ENCODE results near the gene PLCH1.

DNA sequence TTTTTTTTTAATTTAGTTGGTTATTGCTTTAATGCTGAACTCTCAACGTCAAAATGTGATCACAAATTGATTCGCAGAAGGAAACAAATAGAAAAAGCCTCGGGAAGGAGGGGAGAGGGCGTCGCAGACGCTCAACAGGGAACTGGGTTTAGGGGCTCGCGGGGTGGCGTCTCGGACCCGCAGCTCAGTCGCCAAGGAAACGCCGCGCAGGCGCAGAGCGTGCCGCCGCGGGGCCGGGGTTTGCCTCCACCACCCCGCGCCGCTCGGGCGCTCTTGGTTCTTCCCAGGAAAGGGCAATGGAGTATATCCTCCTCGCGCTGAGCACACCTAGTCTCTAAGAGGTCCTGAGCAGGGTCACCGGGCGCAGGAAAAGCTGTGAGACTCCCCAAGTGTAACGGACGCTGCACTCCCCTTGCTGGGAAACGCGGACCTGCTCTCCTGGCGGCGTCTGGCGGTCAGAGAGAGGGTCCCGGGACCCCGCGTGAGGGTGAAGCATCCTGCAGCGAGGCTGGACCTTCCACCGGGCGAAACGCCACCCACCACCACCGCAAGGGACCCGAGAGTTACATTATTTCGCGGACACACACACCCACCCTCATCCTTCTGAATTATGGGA lies 753 bp downstream of the PLCH1 start:
- TF ChIP-seq, protein P1, sequence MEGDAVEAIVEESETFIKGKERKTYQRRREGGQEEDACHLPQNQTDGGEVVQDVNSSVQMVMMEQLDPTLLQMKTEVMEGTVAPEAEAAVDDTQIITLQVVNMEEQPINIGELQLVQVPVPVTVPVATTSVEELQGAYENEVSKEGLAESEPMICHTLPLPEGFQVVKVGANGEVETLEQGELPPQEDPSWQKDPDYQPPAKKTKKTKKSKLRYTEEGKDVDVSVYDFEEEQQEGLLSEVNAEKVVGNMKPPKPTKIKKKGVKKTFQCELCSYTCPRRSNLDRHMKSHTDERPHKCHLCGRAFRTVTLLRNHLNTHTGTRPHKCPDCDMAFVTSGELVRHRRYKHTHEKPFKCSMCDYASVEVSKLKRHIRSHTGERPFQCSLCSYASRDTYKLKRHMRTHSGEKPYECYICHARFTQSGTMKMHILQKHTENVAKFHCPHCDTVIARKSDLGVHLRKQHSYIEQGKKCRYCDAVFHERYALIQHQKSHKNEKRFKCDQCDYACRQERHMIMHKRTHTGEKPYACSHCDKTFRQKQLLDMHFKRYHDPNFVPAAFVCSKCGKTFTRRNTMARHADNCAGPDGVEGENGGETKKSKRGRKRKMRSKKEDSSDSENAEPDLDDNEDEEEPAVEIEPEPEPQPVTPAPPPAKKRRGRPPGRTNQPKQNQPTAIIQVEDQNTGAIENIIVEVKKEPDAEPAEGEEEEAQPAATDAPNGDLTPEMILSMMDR (tag by site-specific recombination; IDR thresholded peaks at IDR 0.05), result no peak
- TF ChIP-seq YY1 (tag by site-specific recombination; IDR thresholded peaks at IDR 0.05), result no peak
